SH-SY5Y (cell line): ENCODE data around the gene CBY1.

Experiments
- GATA2 ChIP-seq: IDR thresholded peaks from 2 replicates; pipeline ENCODE4 v1.6.1; 2011; ENCODE audit warnings: mild to moderate bottlenecking, low read depth, low read length
- GATA3 ChIP-seq: IDR thresholded peaks from 2 replicates; pipeline ENCODE4 v1.6.1; 2011; ENCODE audit warnings: low read depth, mild to moderate bottlenecking, low read length, moderate library complexity

Gene CBY1

GRCh38 chr22:38638728-38639127 lies 17.7 kb upstream of the CBY1 start:
- TF ChIP-seq GATA3 (no peak), GATA2 (no peak)

- TF ChIP-seq GATA3 (no peak), GATA2 (no peak)
Observed at GRCh38 chr22:38641476-38642040, 14.9 kb upstream of the CBY1 start.

GRCh38 chr22:38645430-38645829 lies 11.0 kb upstream of the CBY1 start:
- TF ChIP-seq GATA2 (no peak), GATA3 (no peak)

- TF ChIP-seq GATA2 (no peak), GATA3 (no peak)
Observed at GRCh38 chr22:38649841-38650522, 6.5 kb upstream of the CBY1 start.

GRCh38 chr22:38652859-38653258 lies 3.6 kb upstream of the CBY1 start:
- TF ChIP-seq GATA3 (no peak), GATA2 (no peak)

GRCh38 chr22:38653741-38654140 lies 2.7 kb upstream of the CBY1 start:
- TF ChIP-seq GATA3: no peak
- TF ChIP-seq GATA2: no peak

- no peak for TF ChIP-seq GATA2
- no peak for TF ChIP-seq GATA3
Observed at GRCh38 chr22:38655519-38656255, 751 bp upstream of the CBY1 start.

- TF ChIP-seq GATA3: no peak
- TF ChIP-seq GATA2: no peak
Observed at GRCh38 chr22:38657045-38657909, 839 bp downstream of the CBY1 start.

GRCh38 chr22:38674888-38675287 lies 18.4 kb downstream of the CBY1 start:
- TF ChIP-seq GATA2 (no peak), GATA3 (no peak)

GRCh38 chr22:38675833-38676232 lies 19.4 kb downstream of the CBY1 start:
- no peak for TF ChIP-seq GATA3
- no peak for TF ChIP-seq GATA2

GRCh38 chr22:38681582-38682335 lies 25.3 kb downstream of the CBY1 start, which contains the start of gene TOMM22:
Gene TOMM22, plus strand, starts transcription at chr22:38681957. Its CDS starts 22 bp downstream, at chr22:38681979.
- TF ChIP-seq GATA2 (no peak), GATA3 (no peak)

GRCh38 chr22:38684895-38685294 lies 28.5 kb downstream of the CBY1 start:
- no peak for TF ChIP-seq GATA2
- TF ChIP-seq GATA3: no peak

GRCh38 chr22:38685761-38686160 lies 29.3 kb downstream of the CBY1 start:
- TF ChIP-seq GATA3 (no peak), GATA2 (no peak)

GRCh38 chr22:38689651-38690050 lies 33.2 kb downstream of the CBY1 start:
- no peak for TF ChIP-seq GATA3
- no peak for TF ChIP-seq GATA2
